T-cell (primary cell): ENCODE measurements around the gene GGA1. TPM values are rescaled to one million over a fixed set of nuclear protein-coding genes. Genes with fewer than 3 reads are reported as not detected.
"Not testable (repeated sequence)": the region's sequence is repeated elsewhere in the genome, so short reads cannot be mapped to it uniquely, and the experiment has no call there.

Source experiments
- ATAC-seq, 4 experiments: fragments of 200-7000 bp in 3 of 4; fragments of 150-1000 bp in 1 of 4; cut with Tn5 transposase; replicated peaks in 1 of 4; 1 replicate in 3 of 4; 2 replicates in 1 of 4; pipeline ENCODE4 v1.10.0; 2021; ENCODE audit warnings: moderate library complexity in 3 of 4, mild to moderate bottlenecking in 2 of 4, moderate number of reproducible peaks in 1 of 4
- CTCF ChIA-PET, 2 donors: fragments of 300-600 bp; sonication (Branson Sonifier 250); formaldehyde crosslinking; loops; one replicate each; lab custom pipeline; 2022; ENCODE audit warnings: antibody characterized with exemption in 2 of 2; lab: Charles Lee
- POLR2A ChIA-PET, 2 donors: fragments of 300-600 bp; sonication (Branson Sonifier 250); formaldehyde crosslinking; loops; one replicate each; lab custom pipeline; 2022; ENCODE audit warnings: antibody characterized with exemption in 2 of 2; lab: Charles Lee
- DNase-seq, 35 experiments: peaks; one replicate each; pipeline versions ENCODE4 v3.0.0 to v3.0.0-alpha.2; 2013 to 2023
- H3K27ac ChIP-seq: one replicate; pipeline ENCODE4 v1.5.1; 2013; ENCODE audit warnings: low read length
- H3K27me3 ChIP-seq, 2 experiments: replicated peaks in 1 of 2; 1 replicate in 1 of 2; 2 replicates in 1 of 2; pipeline versions ENCODE4 v1.6.1 to v1.7.0; 2013; ENCODE audit warnings: low read length in 1 of 2, mixed read lengths in 1 of 2; ENCODE audit not compliant: control insufficient read depth in 2 of 2, insufficient read depth in 2 of 2; ENCODE audit errors: extremely low read depth in 1 of 2
- H3K36me3 ChIP-seq, 2 donors: 1 replicate in 1 of 2; 2 replicates in 1 of 2; pipeline versions ENCODE4 v1.6.1 to v1.7.0; 2013; ENCODE audit warnings: low read length in 1 of 2; ENCODE audit not compliant: control insufficient read depth in 2 of 2, insufficient read depth in 1 of 2; ENCODE audit errors: extremely low read depth in 1 of 2
- H3K4me1 ChIP-seq, 2 experiments: 1 replicate in 1 of 2; 2 replicates in 1 of 2; pipeline versions ENCODE4 v1.6.1 to v1.7.0; 2013; ENCODE audit warnings: low read length in 2 of 2, mixed read lengths in 1 of 2; ENCODE audit not compliant: insufficient read depth in 2 of 2, control insufficient read depth in 1 of 2; ENCODE audit errors: extremely low read depth in 1 of 2
- H3K4me3 ChIP-seq, 2 donors: 1 replicate in 1 of 2; 2 replicates in 1 of 2; pipeline versions ENCODE4 v1.5.1 to v1.7.0; 2013; ENCODE audit warnings: mild to moderate bottlenecking in 2 of 2, low read length in 1 of 2, moderate library complexity in 1 of 2; ENCODE audit not compliant: control insufficient read depth in 1 of 2; ENCODE audit errors: extremely low read depth in 1 of 2
- H3K9me3 ChIP-seq: 2 replicates; pipeline ENCODE4 v1.7.0; 2013
- H3K27ac Mint-ChIP-seq, 2 donors: one replicate each; pipeline ENCODE4 v1.8.0; 2020 to 2021; ENCODE audit warnings: mild to moderate bottlenecking in 2 of 2, mixed read lengths in 2 of 2
- H3K27me3 Mint-ChIP-seq, 2 donors: one replicate each; pipeline ENCODE4 v1.8.0; 2021 to 2022; ENCODE audit warnings: mixed read lengths in 2 of 2
- H3K36me3 Mint-ChIP-seq: one replicate; pipeline ENCODE4 v1.8.0; 2021; ENCODE audit warnings: mixed read lengths
- H3K4me1 Mint-ChIP-seq, 3 donors: one replicate each; pipeline ENCODE4 v1.8.0; 2020 to 2022; ENCODE audit warnings: mixed read lengths in 3 of 3, mild to moderate bottlenecking in 1 of 3
- H3K4me3 Mint-ChIP-seq, 3 donors: one replicate each; pipeline ENCODE4 v1.8.0; 2020 to 2022; ENCODE audit warnings: mild to moderate bottlenecking in 3 of 3, mixed read lengths in 3 of 3, moderate library complexity in 3 of 3
- H3K9me3 Mint-ChIP-seq, 3 donors: one replicate each; pipeline ENCODE4 v1.8.0; 2020 to 2022; ENCODE audit warnings: mixed read lengths in 3 of 3
- WGBS: methylation state at CpG from one replicate; pipeline ENCODE4 v1.1.5; 2013; ENCODE audit warnings: missing lambda C conversion rate; ENCODE audit not compliant: insufficient coverage; 5-methylcytosine and 5-hydroxymethylcytosine counted together
- total RNA-seq, 35 experiments: library from RNA in 6 of 35; stranded (reverse) in 6 of 35; fragments of 120-200 nt in 1 of 35; gene quantifications; one replicate each; pipeline versions ENCODE4 v1.2.1 to v1.2.4 and lab custom pipeline; 2013 to 2026

Gene GGA1
- total RNA-seq, 5 donors from 2014 or later (not counting 1 experiment from before 2014, with no cell fraction given): 83.8 to 105 (median 97.7) TPM

DNA sequence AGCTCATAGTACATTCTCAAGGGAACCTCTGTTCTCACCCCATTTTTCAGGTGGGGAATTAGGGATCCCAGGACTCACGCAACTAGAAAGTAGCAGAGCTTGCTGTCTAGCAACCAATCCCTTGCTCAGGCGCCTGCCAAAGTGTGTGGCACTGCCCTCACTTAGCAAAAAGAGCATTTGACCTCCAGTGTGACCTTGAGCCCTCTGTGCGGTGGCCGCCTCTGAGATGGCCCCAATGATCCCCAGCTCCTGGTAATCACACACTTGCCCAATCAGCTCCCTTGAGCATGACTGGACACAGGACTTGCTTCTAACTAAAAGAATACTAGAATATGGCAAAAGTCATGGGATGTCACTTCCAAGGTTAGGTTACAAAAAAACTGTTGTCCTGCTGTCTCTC is 26.1 kb upstream of the GGA1 start:
- no peaks in the 10 kb centered on the region for H3K36me3 Mint-ChIP-seq
- peaks cover 13 to 17% (median 16%) of the 10 kb centered on the region in 3 donors for H3K4me1 Mint-ChIP-seq
- ChIA-PET POLR2A (no interaction called here), CTCF (no interaction called here)
- H3K4me1 ChIP-seq: peaks cover 13 to 15% of the 10 kb centered on the region in 2 experiments
- 92% methylated on average over 4 of the region's 4 CpGs for WGBS
- H3K36me3 ChIP-seq: no peaks in the 10 kb centered on the region
- no peak for DNase-seq
- H3K4me3 ChIP-seq: no peak overlapping the region
- H3K9me3 Mint-ChIP-seq: no peaks in the 10 kb centered on the region
- H3K4me3 Mint-ChIP-seq: no peak overlapping the region
- ATAC-seq: no peak
- no peaks in the 10 kb centered on the region for H3K9me3 ChIP-seq
- H3K27me3 ChIP-seq: peaks cover 0 to 36% of the 10 kb centered on the region in 2 experiments
- H3K27ac Mint-ChIP-seq: no peak overlapping the region
- no peak overlapping the region for H3K27ac ChIP-seq
- H3K27me3 Mint-ChIP-seq: peaks cover 0 to 12% of the 10 kb centered on the region in 2 donors

- 74% methylated on average over 4 of the region's 11 CpGs for WGBS
- Histone ChIP-seq H3K36me3 (no peaks in the 10 kb centered on the region), H3K27me3 (peaks cover 0 to 34% of the 10 kb centered on the region in 2 experiments), H3K9me3 (no peaks in the 10 kb centered on the region), H3K27ac (no peak overlapping the region), H3K4me3 (no peak overlapping the region), H3K4me1 (peaks cover 0 to 6% of the 10 kb centered on the region in 2 experiments)
- Mint-ChIP-seq H3K36me3 (no peaks in the 10 kb centered on the region), H3K4me3 (no peak overlapping the region), H3K4me1 (peaks cover 12 to 17% (median 12%) of the 10 kb centered on the region in 3 donors), H3K27me3 (peaks cover 0 to 18% of the 10 kb centered on the region in 2 donors), H3K9me3 (no peaks in the 10 kb centered on the region), H3K27ac (no peak overlapping the region)
- no peak for DNase-seq
- no peak for ATAC-seq
- ChIA-PET POLR2A (interaction anchor here in 1 of 2 donors (0.7 kb wide), 1 partner anchor 18 kb away, joined by 4 read pairs; no protein-coding TSS in a partner anchor), CTCF (interaction anchor here in 1 of 2 donors (0.6 to 0.7 kb wide), 2 partner anchors 22 to 1233 kb away, joined by 3 to 6 read pairs; no protein-coding TSS in a partner anchor)
Observed at GRCh38 chr22:37588546-37589215, 20.0 kb upstream of the GGA1 start.

DNA sequence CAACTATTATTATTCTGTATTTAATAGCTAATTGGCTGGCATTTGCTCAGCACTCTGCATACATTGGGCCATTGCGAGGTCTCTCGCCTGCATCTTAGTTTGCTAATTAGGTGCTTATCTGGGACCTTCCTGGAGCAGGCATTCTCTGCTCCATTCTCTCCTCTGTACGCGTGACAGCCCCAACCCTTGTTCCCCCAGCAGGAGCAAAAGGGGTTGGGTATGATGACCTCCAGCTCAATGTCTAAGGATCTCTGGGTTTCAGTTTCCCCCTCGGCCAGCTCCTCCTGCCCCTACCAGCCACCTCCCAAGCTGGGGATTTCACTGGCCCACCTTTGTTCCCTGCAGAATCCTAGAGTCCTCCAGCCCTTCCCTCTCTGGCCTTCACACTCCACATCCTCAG is 19.0 kb upstream of the GGA1 start:
- ChIA-PET CTCF (interaction anchor here in 1 of 2 donors (1.4 kb wide), 1 partner anchor 22 kb away, joined by 4 read pairs; no protein-coding TSS in a partner anchor), POLR2A (no interaction called here)
- H3K36me3 Mint-ChIP-seq: no peaks in the 10 kb centered on the region
- H3K4me1 Mint-ChIP-seq: peaks cover 12 to 17% (median 12%) of the 10 kb centered on the region in 3 donors
- Histone ChIP-seq H3K4me1 (peaks cover 0 to 6% of the 10 kb centered on the region in 2 experiments), H3K27ac (no peak overlapping the region), H3K27me3 (peaks cover 0 to 27% of the 10 kb centered on the region in 2 experiments), H3K4me3 (no peak overlapping the region), H3K36me3 (no peaks in the 10 kb centered on the region), H3K9me3 (no peaks in the 10 kb centered on the region)
- no peaks in the 10 kb centered on the region for H3K9me3 Mint-ChIP-seq
- H3K4me3 Mint-ChIP-seq: no peak overlapping the region
- WGBS: 88% methylated on average over 3 of the region's 5 CpGs
- peaks cover 0 to 16% of the 10 kb centered on the region in 2 donors for H3K27me3 Mint-ChIP-seq
- H3K27ac Mint-ChIP-seq: no peak overlapping the region
- ATAC-seq (no peak), DNase-seq (no peak)

DNA sequence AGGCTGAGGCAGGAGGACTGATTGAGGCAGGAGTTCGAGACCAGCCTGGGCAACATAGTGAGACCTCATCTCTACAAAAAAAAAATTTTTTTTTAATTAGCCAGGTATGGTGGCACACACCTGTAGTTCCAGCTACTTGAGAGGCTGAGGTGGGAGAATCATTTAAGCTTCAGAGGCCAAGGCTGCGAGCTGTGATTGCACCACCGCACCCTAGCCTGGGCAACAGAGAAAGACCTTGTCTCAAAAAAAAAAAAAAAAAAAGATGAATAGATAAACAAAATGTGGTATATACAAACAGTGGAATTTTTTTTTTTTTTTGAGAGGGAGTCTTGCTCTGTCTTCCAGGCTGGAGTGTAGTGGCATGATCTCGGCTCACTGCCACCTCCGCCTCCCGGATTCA is 17.6 kb upstream of the GGA1 start:
- Mint-ChIP-seq H3K4me1 (peaks cover 12 to 13% (median 12%) of the 10 kb centered on the region in 3 donors), H3K27me3 (peaks cover 0 to 10% of the 10 kb centered on the region in 2 donors)
- not testable (repeated sequence) for H3K4me3 ChIP-seq, H3K27ac ChIP-seq, DNase-seq, H3K27ac Mint-ChIP-seq, H3K9me3 Mint-ChIP-seq, H3K4me3 Mint-ChIP-seq, ATAC-seq, H3K36me3 ChIP-seq, H3K9me3 ChIP-seq, H3K4me1 ChIP-seq, H3K36me3 Mint-ChIP-seq
- ChIA-PET CTCF (interaction anchor here in 1 of 2 donors (0.6 to 0.7 kb wide), 3 partner anchors 275 to 393 kb away, joined by 3 to 4 read pairs (median 4); no protein-coding TSS in a partner anchor), POLR2A (interaction anchor here (0.6 kb wide), 2 partner anchors 17 to 29 kb away, joined by 3 to 7 read pairs; partner anchors contain the start of gene GGA1 (in 1 of the 2))
- 100% methylated on average over 1 of the region's 6 CpGs for WGBS
- H3K27me3 ChIP-seq: peaks cover 0 to 19% of the 10 kb centered on the region in 2 experiments

- Mint-ChIP-seq H3K27ac (peak overlapping the region; percentile 91 to 93), H3K27me3 (peaks cover 0 to 7% of the 10 kb centered on the region in 2 donors), H3K4me1 (peaks cover 12 to 13% (median 12%) of the 10 kb centered on the region in 3 donors), H3K36me3 (no peaks in the 10 kb centered on the region), H3K4me3 (peak overlapping the region; percentile 59 to 78 (median 78)), H3K9me3 (no peaks in the 10 kb centered on the region)
- H3K4me3 ChIP-seq: peak overlapping the region; percentile 34 to 41
- POLR2A ChIA-PET: interaction anchor here in 1 of 2 donors (0.6 to 1.2 kb wide), 2 partner anchors 12 to 16 kb away, joined by 3 to 6 read pairs; partner anchors contain the start of gene GGA1
- WGBS: 93% methylated on average over 10 of the region's 12 CpGs
- H3K27me3 ChIP-seq: peaks cover 0 to 18% of the 10 kb centered on the region in 2 experiments
- ATAC-seq: no peak
- peak overlapping the region; percentile 46 for H3K27ac ChIP-seq
- DNase-seq: no peak
- no peaks in the 10 kb centered on the region for H3K36me3 ChIP-seq
- H3K9me3 ChIP-seq: no peaks in the 10 kb centered on the region
- peaks cover 0 to 6% of the 10 kb centered on the region in 2 experiments for H3K4me1 ChIP-seq
- CTCF ChIA-PET: interaction anchor here (0.5 to 2.4 kb wide), 26 partner anchors 10 to 792 kb away, joined by 3 to 59 read pairs (median 4); partner anchors contain the start of genes GGA1 (in 1 of the 2), LGALS2 (in 1 of the 2), NOL12 (in 1 of the 2) and PDXP (in 1 of the 2)
Observed at GRCh38 chr22:37591823-37592404, 16.7 kb upstream of the GGA1 start.

DNA sequence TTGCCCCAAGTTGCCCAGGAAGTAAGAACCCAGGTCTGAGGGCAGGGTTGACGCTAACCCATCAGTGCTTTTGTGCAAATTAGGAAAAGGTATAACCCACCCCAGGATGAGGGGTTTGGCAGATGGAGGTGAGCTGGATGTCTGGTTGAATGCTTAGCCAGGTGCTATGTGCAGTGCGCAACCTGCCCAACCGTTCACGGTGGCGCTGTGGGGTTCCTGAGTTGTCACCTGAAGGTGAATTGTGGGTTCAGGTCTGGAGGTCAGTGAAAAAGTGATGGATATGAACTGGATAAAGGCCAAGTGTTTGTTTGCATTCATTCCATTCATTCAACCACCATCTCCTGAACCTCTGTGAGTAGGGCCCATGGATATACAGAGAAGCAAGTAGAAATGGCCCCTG is 14.4 kb upstream of the GGA1 start:
- ATAC-seq: no peak
- H3K9me3 Mint-ChIP-seq: no peaks in the 10 kb centered on the region
- POLR2A ChIA-PET: no interaction called here
- WGBS: no CpG with 5 or more reads among the region's 5 CpGs
- H3K27me3 Mint-ChIP-seq: peaks cover 0 to 2% of the 10 kb centered on the region in 2 donors
- DNase-seq: no peak
- CTCF ChIA-PET: interaction anchor here in 1 of 2 donors (2.4 kb wide), 1 partner anchor 12 kb away, joined by 59 read pairs; the partner anchor contains the start of gene GGA1
- no peak overlapping the region for H3K27ac Mint-ChIP-seq
- Histone ChIP-seq H3K4me1 (peaks cover 0 to 6% of the 10 kb centered on the region in 2 experiments), H3K4me3 (no peak overlapping the region), H3K9me3 (no peaks in the 10 kb centered on the region), H3K36me3 (no peaks in the 10 kb centered on the region), H3K27me3 (peaks cover 0 to 5% of the 10 kb centered on the region in 2 experiments), H3K27ac (no peak overlapping the region)
- no peak overlapping the region for H3K4me3 Mint-ChIP-seq
- peaks cover 12 to 13% (median 12%) of the 10 kb centered on the region in 3 donors for H3K4me1 Mint-ChIP-seq
- H3K36me3 Mint-ChIP-seq: no peaks in the 10 kb centered on the region
